ENCODE results near the gene DYNLT4.
"Not testable (repeated sequence)": the region's sequence is repeated elsewhere in the genome, so short reads cannot be mapped to it uniquely, and the experiment has no call there.

The DYNLT4 gene

GRCh38 chr1:44808063-44808937 lies 1.1 kb upstream of the DYNLT4 start, which contains the start of gene BTBD19:
Gene BTBD19 (plus strand): TSS chr1:44808523. CDS start chr1:44808821, 298 bp downstream.
- DNase-seq, result no peak

GRCh38 chr1:44807364-44808062 lies 362 bp upstream of the DYNLT4 start:
- DNase-seq, result no peak

DNA sequence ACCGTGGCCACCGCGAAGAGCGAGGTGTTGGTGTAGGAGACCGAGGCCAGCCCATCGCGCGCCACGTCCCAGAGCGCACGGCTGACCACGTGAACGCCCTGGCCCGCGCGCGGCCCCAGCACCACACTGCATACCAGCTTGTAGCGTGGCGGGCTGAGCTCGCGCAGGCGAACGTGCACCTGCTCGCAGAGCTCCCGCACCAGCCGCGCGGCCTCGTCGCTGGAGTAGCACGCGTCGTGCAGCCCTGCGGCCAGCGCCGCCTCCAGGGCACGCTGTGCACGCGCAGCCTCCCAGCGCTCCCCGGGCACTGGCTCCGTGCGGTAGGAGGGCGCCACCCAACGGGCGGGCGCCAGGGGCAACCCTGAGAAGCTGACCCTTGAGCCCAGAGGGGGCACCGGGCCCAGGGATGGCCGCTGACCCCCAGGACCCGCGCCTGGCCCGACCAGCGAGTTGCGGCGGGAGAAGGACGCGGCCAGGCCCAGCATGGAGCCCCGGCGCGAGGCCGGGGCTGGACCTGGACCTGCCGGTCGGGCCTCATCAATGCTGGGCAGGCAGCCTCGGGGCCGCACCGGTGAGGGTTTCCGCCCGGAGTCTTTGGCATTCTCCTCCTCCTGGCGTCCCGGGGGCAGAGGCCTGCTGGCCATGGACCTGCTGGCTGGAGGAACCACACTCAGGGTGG lies 987 bp downstream of the DYNLT4 start:
- no peak for DNase-seq

DNA sequence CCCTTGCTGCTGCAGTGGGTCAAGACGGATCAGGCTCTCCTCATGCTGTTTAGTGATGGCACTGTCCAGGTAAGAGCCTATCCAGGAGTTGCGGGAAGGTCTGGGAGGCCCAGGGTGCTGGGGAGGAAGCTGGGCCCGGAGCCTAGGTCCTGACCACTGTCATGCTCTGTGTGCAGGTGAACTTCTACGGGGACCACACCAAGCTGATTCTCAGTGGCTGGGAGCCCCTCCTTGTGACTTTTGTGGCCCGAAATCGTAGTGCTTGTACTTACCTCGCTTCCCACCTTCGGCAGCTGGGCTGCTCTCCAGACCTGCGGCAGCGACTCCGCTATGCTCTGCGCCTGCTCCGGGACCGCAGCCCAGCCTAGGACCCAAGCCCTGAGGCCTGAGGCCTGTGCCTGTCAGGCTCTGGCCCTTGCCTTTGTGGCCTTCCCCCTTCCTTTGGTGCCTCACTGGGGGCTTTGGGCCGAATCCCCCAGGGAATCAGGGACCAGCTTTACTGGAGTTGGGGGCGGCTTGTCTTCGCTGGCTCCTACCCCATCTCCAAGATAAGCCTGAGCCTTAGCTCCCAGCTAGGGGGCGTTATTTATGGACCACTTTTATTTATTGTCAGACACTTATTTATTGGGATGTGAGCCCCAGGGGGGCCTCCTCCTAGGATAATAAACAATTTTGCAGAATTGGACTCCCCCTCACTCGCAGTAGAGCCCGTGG lies 1.7 kb downstream of the DYNLT4 start:
- no peak for DNase-seq

DNA sequence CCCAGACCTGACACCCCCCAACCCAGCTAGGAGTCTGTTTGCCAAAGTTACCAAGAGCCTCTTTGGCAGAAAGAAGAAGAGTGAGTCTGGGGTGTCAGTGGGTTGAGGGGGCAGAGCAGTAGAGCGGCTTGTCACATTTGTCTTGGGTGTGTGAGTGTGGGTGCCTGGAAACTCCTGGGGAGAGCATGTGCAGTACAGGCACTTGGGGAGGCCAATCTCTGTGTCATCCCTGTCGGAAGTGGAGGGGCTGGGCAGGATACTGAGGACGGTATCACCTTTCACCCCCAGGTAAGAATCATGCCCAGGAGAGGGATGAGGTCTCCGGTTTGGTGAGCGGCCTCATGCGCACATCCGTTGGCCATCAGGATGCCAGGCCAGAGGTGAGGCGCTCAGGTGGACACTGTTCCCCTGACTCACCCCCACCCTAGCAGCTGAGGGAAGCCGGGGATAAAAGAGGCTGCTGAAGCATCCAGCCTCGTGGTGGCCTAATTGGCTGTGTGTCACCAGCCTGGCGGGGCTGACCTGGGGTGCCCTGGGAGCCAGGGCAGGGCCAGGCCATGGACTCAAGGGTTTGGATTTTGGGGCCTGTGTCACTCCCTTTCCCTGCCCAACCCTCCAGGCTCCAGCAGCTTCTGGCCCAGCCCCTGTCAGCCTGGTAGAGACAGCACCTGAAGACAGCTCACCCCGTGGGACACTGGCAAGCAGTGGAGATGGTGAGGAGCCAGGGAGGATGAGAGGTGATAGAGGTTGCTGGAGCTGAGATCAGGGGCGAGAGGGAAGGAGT lies 3.6 kb downstream of the DYNLT4 start:
- DNase-seq, result no peak

DNA sequence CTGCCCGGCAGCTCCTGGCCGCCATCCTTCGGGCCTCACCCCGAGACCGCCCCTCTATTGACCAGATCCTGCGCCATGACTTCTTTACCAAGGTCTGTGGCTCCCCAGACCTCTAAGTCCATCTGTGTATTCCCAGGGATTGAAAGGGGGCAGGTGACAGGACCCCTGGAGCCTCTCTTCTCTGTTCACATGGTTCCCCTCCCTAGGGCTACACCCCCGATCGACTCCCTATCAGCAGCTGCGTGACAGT lies 4.2 kb downstream of the DYNLT4 start:
- DNase-seq, result no peak

DNA sequence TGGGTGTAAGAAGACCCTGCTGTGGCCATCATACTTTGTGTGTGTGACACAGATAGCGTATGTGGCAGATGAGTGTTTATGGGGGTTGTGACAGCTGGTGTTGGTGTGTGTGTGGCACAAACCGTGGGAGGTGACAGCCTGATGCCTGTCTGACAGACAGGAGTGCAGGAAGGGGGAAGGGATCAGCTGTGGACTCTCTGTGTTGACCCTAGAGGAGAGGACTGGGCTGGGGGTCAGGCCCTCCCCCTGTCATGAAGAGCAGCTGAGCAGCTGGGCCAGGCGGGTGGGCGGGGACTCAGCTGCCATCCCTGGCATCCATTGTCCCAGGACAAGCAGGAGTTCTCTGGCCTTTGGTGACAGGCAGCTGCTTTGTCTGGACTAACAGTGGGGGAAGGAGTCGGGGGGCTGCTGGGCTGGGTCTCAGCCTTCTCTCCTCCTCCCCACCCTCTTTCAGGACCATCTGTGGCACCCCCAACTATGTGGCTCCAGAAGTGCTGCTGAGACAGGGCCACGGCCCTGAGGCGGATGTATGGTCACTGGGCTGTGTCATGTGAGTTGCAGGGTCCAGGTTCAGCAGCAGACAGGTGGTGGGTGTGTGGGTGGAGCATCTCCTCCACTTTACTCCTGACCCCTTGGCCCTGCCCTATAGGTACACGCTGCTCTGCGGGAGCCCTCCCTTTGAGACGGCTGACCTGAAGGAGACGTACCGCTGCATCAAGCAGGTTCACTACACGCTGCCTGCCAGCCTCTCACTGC lies 4.7 kb downstream of the DYNLT4 start:
- no peak for DNase-seq

- no peak for DNase-seq
Observed at GRCh38 chr1:44801491-44802305, 5.5 kb downstream of the DYNLT4 start.

- peak; percentile 96 for DNase-seq
Observed at GRCh38 chr1:44799770-44800584, 7.2 kb downstream of the DYNLT4 start, which contains the start of gene PLK3. Gene PLK3 (plus strand): TSS chr1:44800377. CDS start chr1:44800464, 87 bp downstream.

GRCh38 chr1:44798481-44799365 lies 8.4 kb downstream of the DYNLT4 start:
- peak; percentile 68 for DNase-seq

DNA sequence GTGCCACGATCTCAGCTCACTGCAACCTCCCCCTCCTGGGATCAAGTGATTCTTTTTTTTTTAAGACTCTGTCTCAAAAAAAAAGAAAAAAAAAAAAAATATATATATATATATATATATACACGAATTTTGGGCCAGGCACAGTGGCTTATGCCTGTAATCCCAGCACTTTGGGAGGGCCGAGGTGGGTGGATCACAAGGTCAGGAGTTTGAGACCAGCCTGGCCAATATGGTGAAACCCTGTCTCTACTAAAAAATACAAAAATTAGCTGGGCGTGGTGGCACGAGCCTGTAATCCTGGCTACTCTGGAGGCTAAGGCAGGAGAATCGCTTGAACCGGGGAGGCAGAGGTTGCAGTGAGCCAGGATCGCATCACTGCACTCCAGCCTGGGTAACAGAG lies 9.3 kb downstream of the DYNLT4 start:
- DNase-seq, result not testable (repeated sequence)

DNA sequence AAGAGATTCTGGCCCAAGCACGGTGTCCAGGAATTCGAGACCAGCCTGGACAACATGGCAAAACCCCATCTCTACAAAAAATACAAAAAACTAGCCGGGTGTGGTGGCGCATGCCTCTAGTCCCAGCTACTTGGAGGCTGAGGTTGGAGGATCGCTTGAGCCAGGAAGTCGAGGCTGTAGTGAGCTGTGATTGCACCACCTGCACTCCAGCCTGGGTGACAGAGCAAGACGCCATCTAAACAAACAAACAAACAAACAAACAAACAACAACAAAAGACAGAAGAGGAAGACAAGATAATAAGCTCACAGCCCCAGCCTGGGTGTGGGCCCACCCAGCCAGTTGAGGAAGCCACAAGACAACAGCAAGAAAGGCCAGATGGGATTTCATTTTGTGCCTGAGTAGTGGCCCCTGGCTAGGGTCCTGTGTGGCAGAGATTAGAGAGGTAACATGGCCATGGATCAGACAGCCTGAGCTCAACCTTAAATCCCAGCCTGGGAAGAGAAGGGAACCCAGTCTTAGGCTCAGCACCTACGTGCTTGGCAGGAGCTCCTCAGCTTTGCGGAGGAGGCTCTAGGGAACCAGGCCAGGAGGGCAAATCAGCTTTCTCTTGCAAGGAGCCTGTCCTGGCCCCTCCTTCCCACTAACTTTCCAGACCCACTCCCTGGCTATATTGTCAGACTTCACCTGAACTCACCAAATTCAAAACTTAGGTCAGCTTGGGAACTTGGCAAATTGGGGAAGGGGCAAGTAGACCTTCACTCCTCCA lies 14.2 kb downstream of the DYNLT4 start:
- DNase-seq, result no peak

- no peak for DNase-seq
Observed at GRCh38 chr1:44790968-44791801, 16.0 kb downstream of the DYNLT4 start.

DNA sequence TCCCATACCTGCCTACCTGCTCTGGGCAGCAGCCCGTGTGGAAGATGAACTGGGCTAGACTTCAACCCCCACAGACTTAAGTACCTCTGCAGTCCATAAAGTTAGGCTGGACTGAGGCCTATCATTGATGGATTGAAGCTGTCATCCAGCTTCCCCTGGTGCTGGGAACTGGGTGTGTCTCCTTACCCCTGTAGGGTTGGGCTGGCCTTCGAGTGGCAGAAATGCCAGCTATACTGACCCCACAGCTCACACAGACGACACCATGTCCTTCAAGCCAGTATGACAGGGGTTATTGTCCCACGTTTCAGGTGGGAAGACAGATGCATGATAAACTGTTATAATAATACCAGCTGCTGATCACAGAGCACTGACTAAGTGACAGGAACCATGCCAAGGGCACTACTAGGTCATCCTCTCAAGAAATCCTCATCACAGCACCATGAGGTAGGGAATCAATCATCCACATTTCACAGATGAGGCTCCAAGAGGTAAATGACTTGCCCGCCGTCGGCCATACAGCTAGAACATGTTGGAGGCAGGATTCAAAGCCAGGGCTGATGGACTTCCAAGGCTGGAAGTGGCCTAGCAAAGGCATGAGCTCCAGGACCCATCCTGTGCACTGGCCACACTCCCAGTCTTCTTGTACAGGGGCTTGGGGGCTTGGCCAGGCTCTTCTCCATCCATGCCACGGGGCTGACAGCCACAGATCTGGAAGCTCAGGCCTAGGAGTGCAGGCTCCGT lies 18.9 kb downstream of the DYNLT4 start, which contains the start of gene BEST4:
TSS of gene BEST4 (minus strand) at position 51 of the 741 bp plus-strand sequence. CDS start 465 bp downstream, outside the sequence.
- no peak for DNase-seq

DNA sequence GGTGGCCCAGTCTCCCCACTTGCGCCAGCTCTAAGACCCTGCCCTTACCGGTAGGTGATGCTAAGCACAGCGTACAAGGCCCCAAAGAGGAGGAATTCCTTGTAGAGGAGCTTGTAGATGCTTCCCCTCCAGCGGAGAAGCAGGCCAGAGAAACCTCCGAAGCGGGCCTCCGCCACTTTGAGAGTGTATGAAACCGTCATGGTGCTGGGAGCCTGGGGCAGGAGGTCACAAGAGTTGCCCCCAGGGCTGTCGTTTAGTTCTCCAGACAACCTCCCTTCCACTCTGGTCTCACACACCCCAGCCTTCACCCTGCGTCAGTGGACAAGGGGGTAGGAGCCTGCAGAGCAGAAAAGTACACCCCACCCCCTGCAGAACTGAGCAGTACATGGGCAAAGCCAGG lies 19.6 kb downstream of the DYNLT4 start:
- DNase-seq, result no peak
